Suprapubic skin (tissue), 4 donors: Measurements from ENCODE around the gene FDX2.

ENCODE experiments used
- EP300 ChIP-seq: sonication (generic); formaldehyde crosslinking; IDR thresholded peaks from one replicate; pipeline ENCODE4 v1.6.1; 2017; ENCODE audit warnings: antibody characterized with exemption
- POLR2A ChIP-seq, 2 donors: fragments of 450-650 bp; IDR thresholded peaks; one replicate each; pipeline ENCODE4 v1.6.1; 2017; ENCODE audit warnings: antibody characterized with exemption in 2 of 2, mild to moderate bottlenecking in 2 of 2, moderate library complexity in 2 of 2
- POLR2AphosphoS5 ChIP-seq, 3 donors: sonication (generic); formaldehyde crosslinking; IDR thresholded peaks; one replicate each; pipeline ENCODE4 v1.6.1; 2017; ENCODE audit warnings: antibody characterized with exemption in 3 of 3
- TF ChIP-seq, protein P1 (sequence below), 2 donors: fragments of 200-600 bp in 1 of 2; fragments of 450-650 bp in 1 of 2; sonication (generic) in 1 of 2; IDR thresholded peaks; one replicate each; pipeline ENCODE4 v1.5.1; 2016 to 2019; ENCODE audit warnings: antibody characterized with exemption in 2 of 2, mild to moderate bottlenecking in 1 of 2, moderate library complexity in 1 of 2

- TF ChIP-seq, protein P1, sequence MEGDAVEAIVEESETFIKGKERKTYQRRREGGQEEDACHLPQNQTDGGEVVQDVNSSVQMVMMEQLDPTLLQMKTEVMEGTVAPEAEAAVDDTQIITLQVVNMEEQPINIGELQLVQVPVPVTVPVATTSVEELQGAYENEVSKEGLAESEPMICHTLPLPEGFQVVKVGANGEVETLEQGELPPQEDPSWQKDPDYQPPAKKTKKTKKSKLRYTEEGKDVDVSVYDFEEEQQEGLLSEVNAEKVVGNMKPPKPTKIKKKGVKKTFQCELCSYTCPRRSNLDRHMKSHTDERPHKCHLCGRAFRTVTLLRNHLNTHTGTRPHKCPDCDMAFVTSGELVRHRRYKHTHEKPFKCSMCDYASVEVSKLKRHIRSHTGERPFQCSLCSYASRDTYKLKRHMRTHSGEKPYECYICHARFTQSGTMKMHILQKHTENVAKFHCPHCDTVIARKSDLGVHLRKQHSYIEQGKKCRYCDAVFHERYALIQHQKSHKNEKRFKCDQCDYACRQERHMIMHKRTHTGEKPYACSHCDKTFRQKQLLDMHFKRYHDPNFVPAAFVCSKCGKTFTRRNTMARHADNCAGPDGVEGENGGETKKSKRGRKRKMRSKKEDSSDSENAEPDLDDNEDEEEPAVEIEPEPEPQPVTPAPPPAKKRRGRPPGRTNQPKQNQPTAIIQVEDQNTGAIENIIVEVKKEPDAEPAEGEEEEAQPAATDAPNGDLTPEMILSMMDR (IDR thresholded peaks at IDR 0.05): no peak
- TF ChIP-seq EP300 (no peak), POLR2AphosphoS5 (IDR thresholded peaks at IDR 0.05) (no peak), POLR2A (IDR thresholded peaks at IDR 0.05) (no peak)
These were observed 23.1 kb upstream of the FDX2 start for GRCh38 chr19:10338940-10339339.
